ENCODE results near the gene TPST1. TPM values are rescaled to one million over a fixed set of nuclear protein-coding genes. Genes with fewer than 3 reads are reported as not detected.

TPST1 gene
- total RNA-seq, 2 experiments from 2014 or later, result 1.9 to 2.6 TPM

GRCh38 chr7:66283003-66283920 is 78.1 kb downstream of the TPST1 start:
- no peaks in the 10 kb centered on the region for H3K4me1 Mint-ChIP-seq (ENCODE audit: low read depth)
- no peaks in the 10 kb centered on the region for H3K9me3 ChIP-seq (ENCODE audit: control insufficient read depth in 1 of 2, insufficient read depth in 1 of 2, low read length in 2 of 2)
- DNase-seq (peak in 1 of 14 experiments; percentile 7), ATAC-seq (ENCODE audit: poor library complexity) (no peak)
- H3K27ac Mint-ChIP-seq, result no peak overlapping the region
- no peaks in the 10 kb centered on the region for H3K36me3 Mint-ChIP-seq (ENCODE audit: low read depth)
- intact Hi-C loops (cut with DNase I, micrococcal nuclease), result no loop called here
- no peaks in the 10 kb centered on the region for H3K36me3 ChIP-seq (ENCODE audit: insufficient read depth, low read length)
- no peak for TF ChIP-seq CTCF (IDR thresholded peaks at IDR 0.05)
- H3K27me3 ChIP-seq (ENCODE audit: control insufficient read depth in 1 of 2, insufficient read depth in 2 of 2, low read length in 2 of 2), result no peaks in the 10 kb centered on the region
- POLR2A ChIA-PET, result no interaction called here
- CTCF ChIA-PET, result no interaction called here
- no peaks in the 10 kb centered on the region for H3K4me1 ChIP-seq (ENCODE audit: insufficient read depth, low read length)
- no peak overlapping the region for H3K4me3 Mint-ChIP-seq
- no peaks in the 10 kb centered on the region for H3K9me3 Mint-ChIP-seq
- no peak overlapping the region for H3K27ac ChIP-seq (ENCODE audit: low read depth in 1 of 2, low read length in 2 of 2)
- no peaks in the 10 kb centered on the region for H3K27me3 Mint-ChIP-seq
- H3K4me3 ChIP-seq (ENCODE audit: low read length), result no peak overlapping the region

GRCh38 chr7:66296001-66296521 is 90.9 kb downstream of the TPST1 start:
- Histone ChIP-seq H3K27me3 (ENCODE audit: control insufficient read depth in 1 of 2, insufficient read depth in 2 of 2, low read length in 2 of 2) (no peaks in the 10 kb centered on the region), H3K4me3 (ENCODE audit: low read length) (no peak overlapping the region), H3K36me3 (ENCODE audit: insufficient read depth, low read length) (no peaks in the 10 kb centered on the region), H3K27ac (ENCODE audit: low read depth in 1 of 2, low read length in 2 of 2) (no peak overlapping the region), H3K4me1 (ENCODE audit: insufficient read depth, low read length) (no peaks in the 10 kb centered on the region), H3K9me3 (ENCODE audit: control insufficient read depth in 1 of 2, insufficient read depth in 1 of 2, low read length in 2 of 2) (peaks cover 3 to 5% of the 10 kb centered on the region in 2 experiments)
- no peak overlapping the region for H3K27ac Mint-ChIP-seq
- no peak for TF ChIP-seq CTCF (IDR thresholded peaks at IDR 0.05)
- ChIA-PET CTCF (no interaction called here), POLR2A (interaction anchor here (0.7 kb wide), 1 partner anchor 11 kb away, joined by 3 read pairs; no protein-coding TSS in a partner anchor)
- peaks cover 3% of the 10 kb centered on the region for H3K36me3 Mint-ChIP-seq (ENCODE audit: low read depth)
- no peaks in the 10 kb centered on the region for H3K27me3 Mint-ChIP-seq
- no peaks in the 10 kb centered on the region for H3K4me1 Mint-ChIP-seq (ENCODE audit: low read depth)
- DNase-seq (no peak), ATAC-seq (ENCODE audit: poor library complexity) (no peak)
- intact Hi-C loops (cut with DNase I, micrococcal nuclease), result no loop called here
- peaks cover 12% of the 10 kb centered on the region for H3K9me3 Mint-ChIP-seq
- no peak overlapping the region for H3K4me3 Mint-ChIP-seq

GRCh38 chr7:66296557-66296956 is 91.4 kb downstream of the TPST1 start:
- H3K36me3 Mint-ChIP-seq (ENCODE audit: low read depth), result peaks cover 3% of the 10 kb centered on the region
- Histone ChIP-seq H3K4me1 (ENCODE audit: insufficient read depth, low read length) (no peaks in the 10 kb centered on the region), H3K27ac (ENCODE audit: low read depth in 1 of 2, low read length in 2 of 2) (no peak overlapping the region), H3K4me3 (ENCODE audit: low read length) (no peak overlapping the region), H3K9me3 (ENCODE audit: control insufficient read depth in 1 of 2, insufficient read depth in 1 of 2, low read length in 2 of 2) (peaks cover 3 to 5% of the 10 kb centered on the region in 2 experiments), H3K36me3 (ENCODE audit: insufficient read depth, low read length) (no peaks in the 10 kb centered on the region), H3K27me3 (ENCODE audit: control insufficient read depth in 1 of 2, insufficient read depth in 2 of 2, low read length in 2 of 2) (no peaks in the 10 kb centered on the region)
- ATAC-seq (ENCODE audit: poor library complexity) (no peak), DNase-seq (no peak)
- POLR2A ChIA-PET, result interaction anchor here (0.7 kb wide), 1 partner anchor 12 kb away, joined by 3 read pairs; no protein-coding TSS in a partner anchor
- intact Hi-C loops (cut with DNase I, micrococcal nuclease), result no loop called here
- H3K9me3 Mint-ChIP-seq, result peaks cover 12% of the 10 kb centered on the region
- no peak overlapping the region for H3K4me3 Mint-ChIP-seq
- no peak overlapping the region for H3K27ac Mint-ChIP-seq
- no peak for TF ChIP-seq CTCF (IDR thresholded peaks at IDR 0.05)
- H3K27me3 Mint-ChIP-seq, result no peaks in the 10 kb centered on the region
- CTCF ChIA-PET, result no interaction called here
- H3K4me1 Mint-ChIP-seq (ENCODE audit: low read depth), result no peaks in the 10 kb centered on the region

Measured in CD4-positive, alpha-beta T cell (primary cell).